HEK293T (cell line): ENCODE results near the gene GRHL1.

Experiments used
- CTCF ChIA-PET: fragments of 350-600 bp; formaldehyde crosslinking; extraction: SDS; loops from one replicate; lab custom pipeline; 2021; ENCODE audit warnings: antibody characterized with exemption, inconsistent platforms; lab: Yijun Ruan, JAX
- POLR2A ChIA-PET: fragments of 350-600 bp; formaldehyde crosslinking; extraction: SDS; loops from one replicate; lab custom pipeline; 2020; ENCODE audit warnings: antibody characterized with exemption, inconsistent platforms; lab: Yijun Ruan, JAX
- DNase-seq: peaks from one replicate; pipeline ENCODE4 v3.0.0; 2012; ENCODE audit warnings: mixed read lengths; ENCODE audit errors: extremely low spot score
- ARNT ChIP-seq: fragments of 450-650 bp; IDR thresholded peaks from 2 replicates; pipeline ENCODE4 v1.6.1; 2017; ENCODE audit warnings: mild to moderate bottlenecking
- BHLHE40 ChIP-seq: fragments of 450-650 bp; IDR thresholded peaks from 2 replicates; pipeline ENCODE4 v1.6.1; 2016; ENCODE audit warnings: mild to moderate bottlenecking, moderate library complexity, borderline replicate concordance
- CTBP1 ChIP-seq: fragments of 450-650 bp; IDR thresholded peaks from 2 replicates; pipeline ENCODE4 v1.6.1; 2016; ENCODE audit warnings: borderline replicate concordance
- ELF4 ChIP-seq: fragments of 450-650 bp; IDR thresholded peaks from 2 replicates; pipeline ENCODE4 v1.6.1; 2017; ENCODE audit warnings: antibody characterized with exemption
- FOXA1 ChIP-seq: fragments of 450-650 bp; IDR thresholded peaks from 2 replicates; pipeline ENCODE4 v1.6.1; 2016; ENCODE audit warnings: mild to moderate bottlenecking
- FOXK2 ChIP-seq: fragments of 450-650 bp; IDR thresholded peaks from 2 replicates; pipeline ENCODE4 v1.6.1; 2016; ENCODE audit warnings: mild to moderate bottlenecking
- FOXM1 ChIP-seq: fragments of 450-650 bp; IDR thresholded peaks from 2 replicates; pipeline ENCODE4 v1.6.1; 2017; ENCODE audit warnings: mild to moderate bottlenecking, borderline replicate concordance
- HDGF ChIP-seq: fragments of 450-650 bp; IDR thresholded peaks from 2 replicates; pipeline ENCODE4 v1.6.1; 2017; ENCODE audit warnings: antibody characterized with exemption, borderline replicate concordance
- L3MBTL2 ChIP-seq: fragments of 450-650 bp; conservative IDR thresholded peaks from 2 replicates; pipeline ENCODE4 v1.6.1; 2016; ENCODE audit warnings: mild to moderate bottlenecking
- LEF1 ChIP-seq: fragments of 450-650 bp; IDR thresholded peaks from 2 replicates; pipeline ENCODE4 v1.6.1; 2017; ENCODE audit warnings: mild to moderate bottlenecking, borderline replicate concordance
- NFRKB ChIP-seq: fragments of 450-650 bp; IDR thresholded peaks from 2 replicates; pipeline ENCODE4 v1.6.1; 2016; ENCODE audit warnings: mild to moderate bottlenecking, moderate library complexity
- PKNOX1 ChIP-seq: fragments of 450-650 bp; IDR thresholded peaks from 2 replicates; pipeline ENCODE4 v1.6.1; 2016
- SP1 ChIP-seq: fragments of 450-650 bp; IDR thresholded peaks from 2 replicates; pipeline ENCODE4 v1.6.1; 2017
- SUZ12 ChIP-seq: fragments of 450-650 bp; IDR thresholded peaks from 2 replicates; pipeline ENCODE4 v1.6.1; 2016; ENCODE audit warnings: mild to moderate bottlenecking
- TARDBP ChIP-seq: fragments of 450-650 bp; IDR thresholded peaks from 2 replicates; pipeline ENCODE4 v1.6.1; 2016
- ZNF384 ChIP-seq: fragments of 450-650 bp; IDR thresholded peaks from 2 replicates; pipeline ENCODE4 v1.6.1; 2016

The GRHL1 gene

GRCh38 chr2:9954136-9954535 is 2.6 kb downstream of the GRHL1 start:
- TF ChIP-seq SP1 (no peak), TARDBP (no peak), FOXA1 (no peak), HDGF (no peak), FOXK2 (no peak), PKNOX1 (no peak), LEF1 (no peak), ZNF384 (no peak), SUZ12 (no peak), ELF4 (no peak), ARNT (no peak), CTBP1 (no peak), BHLHE40 (no peak), FOXM1 (no peak), NFRKB (no peak)
- CTCF ChIA-PET, result no interaction called here
- POLR2A ChIA-PET, result no interaction called here
- no peak for DNase-seq

- TF ChIP-seq FOXM1, result no peak
- no peak for TF ChIP-seq ELF4
- no peak for TF ChIP-seq L3MBTL2
- TF ChIP-seq PKNOX1, result no peak
- no peak for TF ChIP-seq FOXK2
- TF ChIP-seq ARNT, result no peak
- no peak for TF ChIP-seq SP1
- TF ChIP-seq BHLHE40, result no peak
- TF ChIP-seq HDGF, result no peak
- no peak for TF ChIP-seq SUZ12
- no peak for TF ChIP-seq ZNF384
- TF ChIP-seq TARDBP, result no peak
- no peak for TF ChIP-seq LEF1
- no peak for TF ChIP-seq NFRKB
- no peak for TF ChIP-seq CTBP1
- no peak for TF ChIP-seq FOXA1
- no peak for DNase-seq
- ChIA-PET POLR2A (no interaction called here), CTCF (interaction anchor here (0.6 to 1.0 kb wide), 2 partner anchors 12 to 27 kb away, joined by 4 to 6 read pairs; no protein-coding TSS in a partner anchor)
Observed at GRCh38 chr2:9958057-9958456, 6.6 kb downstream of the GRHL1 start.

- no peak for DNase-seq
- ChIA-PET POLR2A (no interaction called here), CTCF (no interaction called here)
- TF ChIP-seq BHLHE40, result no peak
- no peak for TF ChIP-seq ELF4
- TF ChIP-seq FOXM1, result no peak
Observed at GRCh38 chr2:9959262-9959661, 7.8 kb downstream of the GRHL1 start.

- TF ChIP-seq FOXM1, result no peak
- TF ChIP-seq FOXA1, result no peak
- TF ChIP-seq LEF1, result no peak
- TF ChIP-seq TARDBP, result no peak
- TF ChIP-seq SP1, result no peak
- no peak for TF ChIP-seq PKNOX1
- TF ChIP-seq ZNF384, result no peak
- TF ChIP-seq BHLHE40, result no peak
- TF ChIP-seq HDGF, result no peak
- TF ChIP-seq NFRKB, result no peak
- TF ChIP-seq ELF4, result no peak
- no peak for TF ChIP-seq L3MBTL2
- no peak for TF ChIP-seq SUZ12
- no peak for TF ChIP-seq FOXK2
- TF ChIP-seq ARNT, result no peak
- TF ChIP-seq CTBP1, result no peak
- CTCF ChIA-PET, result interaction anchor here (0.7 kb wide), 1 partner anchor 21 kb away, joined by 3 read pairs; no protein-coding TSS in a partner anchor
- POLR2A ChIA-PET, result interaction anchor here (0.7 kb wide), 1 partner anchor 118 kb away, joined by 3 read pairs; the partner anchor contains the start of gene TAF1B
- no peak for DNase-seq
Observed at GRCh38 chr2:9961013-9961412, 9.5 kb downstream of the GRHL1 start.

GRCh38 chr2:9964334-9964980 is 13.0 kb downstream of the GRHL1 start:
- TF ChIP-seq BHLHE40 (no peak), L3MBTL2 (no peak), HDGF (no peak), FOXA1 (no peak)
- ChIA-PET CTCF (interaction anchor here (1.0 kb wide), 1 partner anchor 20 kb away, joined by 4 read pairs; no protein-coding TSS in a partner anchor), POLR2A (no interaction called here)
- no peak for DNase-seq

GRCh38 chr2:9965119-9965822 is 13.8 kb downstream of the GRHL1 start:
- POLR2A ChIA-PET, result no interaction called here
- CTCF ChIA-PET, result interaction anchor here (1.0 kb wide), 1 partner anchor 19 kb away, joined by 4 read pairs; no protein-coding TSS in a partner anchor

More at GRCh38 chr2:9965119-9965822, 13.8 kb downstream of the GRHL1 start:
- no peak for DNase-seq
- TF ChIP-seq NFRKB (no peak), FOXM1 (no peak), SUZ12 (no peak), FOXA1 (no peak), LEF1 (no peak), BHLHE40 (no peak), L3MBTL2 (no peak), HDGF (no peak), ZNF384 (no peak), CTBP1 (no peak), FOXK2 (no peak), ARNT (no peak), TARDBP (no peak), PKNOX1 (no peak)
